Measurements from ENCODE around the gene NLRP6. TPM values are rescaled to one million over a fixed set of nuclear protein-coding genes. Genes with fewer than 3 reads are reported as not detected.
"Not testable (repeated sequence)": the region's sequence is repeated elsewhere in the genome, so short reads cannot be mapped to it uniquely, and the experiment has no call there.

NLRP6 gene
- total RNA-seq, 1 donor from 2014 or later = not detected

- Mint-ChIP-seq H3K27ac (ENCODE audit: unreplicated experiment) (peak overlapping the region; percentile 80), H3K36me3 (ENCODE audit: unreplicated experiment) (peaks cover 12% of the 10 kb centered on the region), H3K9me3 (ENCODE audit: unreplicated experiment) (no peaks in the 10 kb centered on the region), H3K4me1 (ENCODE audit: unreplicated experiment) (peaks cover 56% of the 10 kb centered on the region), H3K27me3 (ENCODE audit: unreplicated experiment) (peaks cover 3% of the 10 kb centered on the region), H3K4me3 (ENCODE audit: unreplicated experiment) (peak overlapping the region; percentile 65)
- TF ChIP-seq CTCF (IDR thresholded peaks at IDR 0.05) = no peak
- DNase-seq (ENCODE audit: extremely low spot score, unreplicated experiment) = no peak
Measured at GRCh38 chr11:312092-312816, 34.0 kb downstream of the NLRP6 start.

- no peak for TF ChIP-seq CTCF (IDR thresholded peaks at IDR 0.05)
- Mint-ChIP-seq H3K4me1 (ENCODE audit: unreplicated experiment) (peaks cover 56% of the 10 kb centered on the region), H3K27me3 (ENCODE audit: unreplicated experiment) (peaks cover 3% of the 10 kb centered on the region), H3K4me3 (ENCODE audit: unreplicated experiment) (peak overlapping the region; percentile 83), H3K36me3 (ENCODE audit: unreplicated experiment) (peaks cover 14% of the 10 kb centered on the region), H3K9me3 (ENCODE audit: unreplicated experiment) (no peaks in the 10 kb centered on the region), H3K27ac (ENCODE audit: unreplicated experiment) (peak overlapping the region; percentile 77)
- DNase-seq (ENCODE audit: extremely low spot score, unreplicated experiment) = no peak
Measured at GRCh38 chr11:313304-313786, 35.1 kb downstream of the NLRP6 start.

- Mint-ChIP-seq H3K4me1 (ENCODE audit: unreplicated experiment) (peaks cover 54% of the 10 kb centered on the region), H3K36me3 (ENCODE audit: unreplicated experiment) (peaks cover 14% of the 10 kb centered on the region), H3K9me3 (ENCODE audit: unreplicated experiment) (no peaks in the 10 kb centered on the region), H3K27me3 (ENCODE audit: unreplicated experiment) (peaks cover 3% of the 10 kb centered on the region), H3K4me3 (ENCODE audit: unreplicated experiment) (peak within 1 kb of the TSS; percentile 83), H3K27ac (ENCODE audit: unreplicated experiment) (peak within 1 kb of the TSS; percentile 77)
- TF ChIP-seq CTCF (IDR thresholded peaks at IDR 0.05) = no peak
- no peak for DNase-seq (ENCODE audit: extremely low spot score, unreplicated experiment)
Measured at GRCh38 chr11:313787-314553, 35.8 kb downstream of the NLRP6 start, which contains the start of gene IFITM1. TSS of gene IFITM1 (plus strand) at chr11:314040. CDS start at chr11:314171, 131 bp downstream.

GRCh38 chr11:314554-314875 is 36.3 kb downstream of the NLRP6 start:
- not testable (repeated sequence) for H3K27me3 Mint-ChIP-seq (ENCODE audit: unreplicated experiment); H3K9me3 Mint-ChIP-seq (ENCODE audit: unreplicated experiment); DNase-seq (ENCODE audit: extremely low spot score, unreplicated experiment)
- H3K27ac Mint-ChIP-seq (ENCODE audit: unreplicated experiment) = peak overlapping the region; percentile 77
- H3K36me3 Mint-ChIP-seq (ENCODE audit: unreplicated experiment) = peaks cover 12% of the 10 kb centered on the region
- H3K4me1 Mint-ChIP-seq (ENCODE audit: unreplicated experiment) = peaks cover 49% of the 10 kb centered on the region
- H3K4me3 Mint-ChIP-seq (ENCODE audit: unreplicated experiment) = peak overlapping the region; percentile 83

- Mint-ChIP-seq H3K27ac (ENCODE audit: unreplicated experiment) (no peak overlapping the region), H3K4me3 (ENCODE audit: unreplicated experiment) (peak overlapping the region; percentile 83), H3K9me3 (ENCODE audit: unreplicated experiment) (no peaks in the 10 kb centered on the region), H3K36me3 (ENCODE audit: unreplicated experiment) (peaks cover 13% of the 10 kb centered on the region), H3K4me1 (ENCODE audit: unreplicated experiment) (peaks cover 44% of the 10 kb centered on the region), H3K27me3 (ENCODE audit: unreplicated experiment) (peaks cover 3% of the 10 kb centered on the region)
- no peak for DNase-seq (ENCODE audit: extremely low spot score, unreplicated experiment)
- TF ChIP-seq CTCF (IDR thresholded peaks at IDR 0.05) = no peak
Measured at GRCh38 chr11:315051-315481, 36.9 kb downstream of the NLRP6 start.
